ENCODE measurements around the gene HAUS6. TPM values are rescaled to one million over a fixed set of nuclear protein-coding genes. Genes with fewer than 3 reads are reported as not detected.

The HAUS6 gene
- total and polyA plus RNA-seq, 2 of the 13 experiments (the other 11 are each of a cell fraction or from before 2014, with no cell fraction given), result 9.8 to 31.1 TPM

GRCh38 chr9:19116107-19116790 is 13.5 kb upstream of the HAUS6 start:
- intact Hi-C loops (cut with micrococcal nuclease; ENCODE audit: unreplicated experiment), result no loop called here
- no peak for ATAC-seq
- in situ Hi-C loops (cut with HindIII; ENCODE audit: extremely low pct_ligation_motif_present, low pct_unique_long_range_greater_than_20kb), result no loop called here

More at GRCh38 chr9:19116107-19116790, 13.5 kb upstream of the HAUS6 start:
- Histone ChIP-seq H3K9ac (ENCODE audit: insufficient read depth, low read depth, low read length) (no peak overlapping the region), H3K27me3 (ENCODE audit: control insufficient read depth in 1 of 2, insufficient read depth in 2 of 2, low read length in 2 of 2) (no peaks in the 10 kb centered on the region), H3K4me1 (ENCODE audit: insufficient read depth, low read length) (peaks cover 87% of the 10 kb centered on the region), H3K4me2 (ENCODE audit: low read depth, low read length) (no peak overlapping the region), H3K36me3 (replicated peaks in 1 of 2; ENCODE audit: control insufficient read depth in 1 of 2, insufficient read depth in 2 of 2, low read length in 2 of 2) (peaks cover 27 to 58% of the 10 kb centered on the region in 2 experiments), H3K79me2 (ENCODE audit: insufficient read depth, low read length) (peaks cover 5% of the 10 kb centered on the region), H2AFZ (ENCODE audit: low read length) (no peak overlapping the region), H3K4me3 (replicated peaks in 1 of 3; ENCODE audit: insufficient read depth in 1 of 3, low read depth in 2 of 3, low read length in 3 of 3) (no peak overlapping the region), H3K27ac (ENCODE audit: extremely low read length, insufficient read depth, low read length) (peak overlapping the region; percentile 14), H4K20me1 (ENCODE audit: insufficient read depth, low read length) (peaks cover 36% of the 10 kb centered on the region), H3K9me3 (ENCODE audit: low read length) (no peaks in the 10 kb centered on the region)
- FAIRE-seq (no peak), DNase-seq (ENCODE audit: low spot score) (no peak)
- BruUV-seq (replicated peaks), result TSS peak; percentile 33
- 96% methylated on average over 10 of the region's 10 CpGs for WGBS (ENCODE audit: low lambda C conversion rate)
- CTCF ChIA-PET (ENCODE audit: low intra/inter-chr PET ratio, low total read pairs), result no interaction called here
- peak; percentile 25; the same call in 1 of the 2 replicates for TF ChIP-seq MBD4 (IDR thresholded peaks at IDR 0.05; ENCODE audit: borderline replicate concordance, low read length)
- TF ChIP-seq SALL1 (CRISPR knock-in tag; IDR thresholded peaks at IDR 0.05), result 0 out of 2 replicates have a peak, but pooled peaks have one; percentile 11
- TF ChIP-seq ZNF292 (CRISPR knock-in tag; IDR thresholded peaks at IDR 0.05; ENCODE audit: borderline replicate concordance, low read depth), result no peak
- TF ChIP-seq RBM22 (optimal IDR thresholded peaks at IDR 0.05; ENCODE audit: low read length), result peak; percentile 68
- TF ChIP-seq POLR2A (IDR thresholded peaks at IDR 0.05; ENCODE audit: insufficient read depth in 1 of 2, low read depth in 2 of 2, low read length in 2 of 2), result peak in 1 of 2 experiments; percentile 48; a peak in 2 of 4 replicates
- 0 out of 2 replicates have a peak, but pooled peaks have one; percentile 43 for TF ChIP-seq ZBTB38 (CRISPR knock-in tag; IDR thresholded peaks at IDR 0.05)
- no peak for TF ChIP-seq AFF4 (CRISPR knock-in tag; IDR thresholded peaks at IDR 0.05)
- peak; percentile 20; the same call in 1 of the 2 replicates for TF ChIP-seq MED1 (CRISPR knock-in tag; IDR thresholded peaks at IDR 0.05)
- TF ChIP-seq ZBTB7A (CRISPR knock-in tag; IDR thresholded peaks at IDR 0.05), result no peak
- no peak for TF ChIP-seq CHCHD3 (CRISPR knock-in tag; IDR thresholded peaks at IDR 0.05)
- TF ChIP-seq ZSCAN20 (CRISPR knock-in tag; IDR thresholded peaks at IDR 0.05; ENCODE audit: borderline replicate concordance), result no peak
- peak; percentile 56; the same call in 1 of the 2 replicates for TF ChIP-seq POLR2G (IDR thresholded peaks at IDR 0.05; ENCODE audit: low read depth, low read length)
- TF ChIP-seq POLR2AphosphoS5 (IDR thresholded peaks at IDR 0.05; ENCODE audit: low read depth, low read length), result peak; percentile 35
- TF ChIP-seq U2AF2 (IDR thresholded peaks at IDR 0.05; ENCODE audit: low read depth, low read length), result no peak
- no peak for TF ChIP-seq RELA (CRISPR knock-in tag; IDR thresholded peaks at IDR 0.05)
- TF ChIP-seq NAIF1 (CRISPR knock-in tag; IDR thresholded peaks at IDR 0.05; ENCODE audit: borderline replicate concordance), result no peak
- POLR2A ChIA-PET, result interaction anchor here (0.6 to 1.1 kb wide), 3 partner anchors 10 to 39 kb away, joined by 3 read pairs; no protein-coding TSS in a partner anchor

All from HepG2 (cell line).